ENCODE measurements around the gene CAMK1D. TPM values are rescaled to one million over a fixed set of nuclear protein-coding genes. Genes with fewer than 3 reads are reported as not detected.
"Not testable (repeated sequence)": the region's sequence is repeated elsewhere in the genome, so short reads cannot be mapped to it uniquely, and the experiment has no call there.

CAMK1D gene
- total and polyA plus RNA-seq, 3 donors from 2014 or later = 10.0 to 14.5 (median 14.0) TPM

GRCh38 chr10:12357525-12358151, 8.3 kb downstream of the CAMK1D start:
- WGBS, 2 donors = 74 to 75% methylated on average over 13 of the region's 13 CpGs
- Histone ChIP-seq H3K4me1 (peaks cover 8% of the 10 kb centered on the region), H3K4me3 (no peak overlapping the region), H3K27ac (no peak overlapping the region), H3K9me3 (no peaks in the 10 kb centered on the region), H3K36me3 (ENCODE audit: low read depth, missing control alignments) (no peaks in the 10 kb centered on the region), H3K27me3 (no peaks in the 10 kb centered on the region)
- TF ChIP-seq POLR2A (IDR thresholded peaks at IDR 0.05) = no peak
- TF ChIP-seq CTCF (IDR thresholded peaks at IDR 0.05) = no peak
- intact Hi-C loops (cut with DNase I; ENCODE audit: low total_unique reads) = no loop called here
- DNase-seq = no peak

GRCh38 chr10:12358863-12359564, 9.7 kb downstream of the CAMK1D start:
- no peak overlapping the region for H3K27ac ChIP-seq
- DNase-seq = peak; percentile 46
- no peaks in the 10 kb centered on the region for H3K27me3 ChIP-seq

GRCh38 chr10:12360461-12360860, 11.1 kb downstream of the CAMK1D start:
- Histone ChIP-seq H3K27me3 (no peaks in the 10 kb centered on the region), H3K36me3 (ENCODE audit: low read depth, missing control alignments) (no peaks in the 10 kb centered on the region), H3K9me3 (no peaks in the 10 kb centered on the region), H3K4me3 (no peak overlapping the region), H3K4me1 (peaks cover 8% of the 10 kb centered on the region), H3K27ac (no peak overlapping the region)
- intact Hi-C loops (cut with DNase I; ENCODE audit: low total_unique reads) = no loop called here
- WGBS, 2 donors = 85% methylated on average over 5 of the region's 5 CpGs
- TF ChIP-seq CTCF (IDR thresholded peaks at IDR 0.05) = no peak
- TF ChIP-seq POLR2A (IDR thresholded peaks at IDR 0.05) = no peak
- DNase-seq = no peak

More at GRCh38 chr10:12358863-12359564, 9.7 kb downstream of the CAMK1D start:
- WGBS, 2 donors = 58 to 73% methylated on average over 11 of the region's 11 CpGs
- H3K4me3 ChIP-seq = no peak overlapping the region
- intact Hi-C loops (cut with DNase I; ENCODE audit: low total_unique reads) = no loop called here
- peaks cover 8% of the 10 kb centered on the region for H3K4me1 ChIP-seq
- no peaks in the 10 kb centered on the region for H3K36me3 ChIP-seq (ENCODE audit: low read depth, missing control alignments)
- no peaks in the 10 kb centered on the region for H3K9me3 ChIP-seq
- TF ChIP-seq CTCF (IDR thresholded peaks at IDR 0.05) = no peak
- TF ChIP-seq POLR2A (IDR thresholded peaks at IDR 0.05) = no peak

- H3K4me3 ChIP-seq; H3K27ac ChIP-seq; H3K27me3 ChIP-seq; intact Hi-C loops (cut with DNase I; ENCODE audit: low total_unique reads); DNase-seq; H3K4me1 ChIP-seq; H3K36me3 ChIP-seq (ENCODE audit: low read depth, missing control alignments); H3K9me3 ChIP-seq: not testable (repeated sequence)
- WGBS, 2 donors = 73 to 78% methylated on average over 5 of the region's 5 CpGs
Observed at GRCh38 chr10:12361115-12361514, 11.8 kb downstream of the CAMK1D start.

GRCh38 chr10:12364559-12364958, 15.2 kb downstream of the CAMK1D start:
- WGBS, 2 donors = 77% methylated on average over 3 of the region's 3 CpGs
- intact Hi-C loops (cut with DNase I; ENCODE audit: low total_unique reads) = no loop called here

More at GRCh38 chr10:12364559-12364958, 15.2 kb downstream of the CAMK1D start:
- no peaks in the 10 kb centered on the region for H3K36me3 ChIP-seq (ENCODE audit: low read depth, missing control alignments)
- H3K9me3 ChIP-seq = no peaks in the 10 kb centered on the region
- TF ChIP-seq CTCF (IDR thresholded peaks at IDR 0.05) = no peak
- no peak for TF ChIP-seq POLR2A (IDR thresholded peaks at IDR 0.05)
- no peaks in the 10 kb centered on the region for H3K4me1 ChIP-seq
- H3K27me3 ChIP-seq = no peaks in the 10 kb centered on the region
- no peak overlapping the region for H3K4me3 ChIP-seq
- no peak overlapping the region for H3K27ac ChIP-seq
- no peak for DNase-seq

Data from testis (tissue), 3 donors.